ENCODE data around the gene DDX11. TPM values are rescaled to one million over a fixed set of nuclear protein-coding genes. Genes with fewer than 3 reads are reported as not detected.
"Not testable (repeated sequence)": the region's sequence is repeated elsewhere in the genome, so short reads cannot be mapped to it uniquely, and the experiment has no call there.

The DDX11 gene
- total RNA-seq, 6 experiments from 2014 or later, result 14.1 to 23.1 (median 20.5) TPM

DNA sequence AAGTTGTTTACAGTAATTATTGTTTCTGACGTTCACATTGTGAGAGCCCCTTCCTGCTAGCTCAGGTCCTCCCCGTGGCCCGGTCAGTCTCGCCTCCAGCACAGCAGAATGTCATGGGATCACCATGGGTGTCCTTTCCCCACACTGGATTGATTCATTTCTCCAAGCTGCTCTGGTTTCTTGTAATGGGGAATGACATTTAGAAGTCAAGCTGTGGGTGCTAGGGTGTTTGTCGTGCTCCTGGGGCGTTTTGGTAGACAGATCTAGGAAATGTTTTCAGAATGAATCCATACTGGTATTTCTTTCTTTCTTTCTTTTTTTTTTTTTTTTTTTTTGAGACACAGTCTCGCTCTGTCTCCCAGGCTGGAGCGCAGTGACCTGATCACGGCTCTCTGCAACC, 25.1 kb downstream of the DDX11 start:
- H3K9me3 Mint-ChIP-seq; H3K27me3 Mint-ChIP-seq (ENCODE audit: insufficient read depth); H3K36me3 Mint-ChIP-seq (ENCODE audit: low read depth); H3K4me3 Mint-ChIP-seq; H3K4me1 Mint-ChIP-seq (ENCODE audit: low read depth); DNase-seq; H3K27ac Mint-ChIP-seq: not testable (repeated sequence)

GRCh38 chr12:31099434-31099833, 25.8 kb downstream of the DDX11 start:
- not testable (repeated sequence) for H3K9me3 Mint-ChIP-seq; H3K27ac Mint-ChIP-seq; H3K4me3 Mint-ChIP-seq; H3K27me3 Mint-ChIP-seq (ENCODE audit: insufficient read depth); DNase-seq; H3K36me3 Mint-ChIP-seq (ENCODE audit: low read depth); H3K4me1 Mint-ChIP-seq (ENCODE audit: low read depth)

DNA sequence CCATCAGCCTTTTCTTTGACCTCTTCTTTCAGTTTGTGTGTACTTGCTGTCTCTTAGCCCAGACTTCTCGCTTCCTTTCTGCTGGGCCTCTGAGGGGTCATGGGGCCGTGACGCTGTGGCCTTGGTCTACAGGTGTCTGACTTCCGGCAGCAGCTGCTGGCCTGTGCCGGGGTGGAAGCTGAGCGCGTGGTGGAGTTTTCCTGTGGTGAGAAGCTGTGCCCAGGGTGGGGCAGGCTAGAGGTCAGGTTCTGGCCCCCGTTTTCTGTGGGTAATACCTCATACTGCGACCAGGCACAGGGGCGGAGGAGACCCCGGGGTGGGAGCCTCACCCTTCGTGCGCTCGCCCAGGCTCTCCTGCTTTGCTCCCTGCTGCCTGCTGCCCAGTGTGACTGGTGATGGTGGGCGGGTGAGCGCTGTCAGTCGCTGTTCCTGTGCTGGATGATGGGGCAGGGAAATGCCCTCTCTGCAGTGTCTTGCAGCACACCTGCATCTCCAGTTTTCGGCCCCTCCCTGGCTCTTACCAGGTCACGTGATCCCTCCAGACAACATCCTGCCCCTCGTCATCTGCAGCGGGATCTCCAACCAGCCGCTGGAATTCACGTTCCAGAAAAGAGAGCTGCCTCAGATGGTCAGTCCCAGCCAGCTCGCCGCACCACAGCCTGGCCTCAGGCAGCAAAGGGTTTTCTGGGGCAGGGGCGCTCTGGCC, 27.0 kb downstream of the DDX11 start:
- not testable (repeated sequence) for H3K4me3 Mint-ChIP-seq; DNase-seq; H3K4me1 Mint-ChIP-seq (ENCODE audit: low read depth); H3K27ac Mint-ChIP-seq; H3K36me3 Mint-ChIP-seq (ENCODE audit: low read depth); H3K27me3 Mint-ChIP-seq (ENCODE audit: insufficient read depth); H3K9me3 Mint-ChIP-seq

DNA sequence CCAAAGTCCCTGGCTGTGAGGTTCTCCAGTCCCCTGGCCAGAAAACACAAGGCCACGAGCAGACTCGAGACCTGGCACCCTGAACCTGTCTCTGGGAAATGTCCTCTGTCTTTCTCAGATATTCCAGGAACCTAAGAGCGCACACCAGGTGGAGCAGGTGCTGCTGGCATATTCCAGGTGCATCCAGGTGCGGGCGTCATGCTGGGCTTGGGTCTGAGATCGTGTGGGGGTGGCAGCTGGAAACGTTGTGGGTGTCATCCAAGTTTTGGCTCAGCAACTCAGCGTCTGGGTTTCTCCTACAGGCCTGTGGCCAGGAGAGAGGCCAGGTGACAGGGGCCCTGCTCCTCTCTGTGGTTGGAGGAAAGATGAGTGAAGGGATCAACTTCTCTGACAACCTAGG, 28.5 kb downstream of the DDX11 start:
- H3K27ac Mint-ChIP-seq, DNase-seq, H3K9me3 Mint-ChIP-seq: not testable (repeated sequence)

GRCh38 chr12:31102596-31102995, 28.9 kb downstream of the DDX11 start:
- H3K4me3 Mint-ChIP-seq; DNase-seq; H3K9me3 Mint-ChIP-seq; H3K4me1 Mint-ChIP-seq (ENCODE audit: low read depth); H3K27me3 Mint-ChIP-seq (ENCODE audit: insufficient read depth); H3K36me3 Mint-ChIP-seq (ENCODE audit: low read depth); H3K27ac Mint-ChIP-seq: not testable (repeated sequence)

More for the DNA sequence above, 28.5 kb downstream of the DDX11 start:
- H3K27me3 Mint-ChIP-seq (ENCODE audit: insufficient read depth); H3K4me3 Mint-ChIP-seq; H3K36me3 Mint-ChIP-seq (ENCODE audit: low read depth); H3K4me1 Mint-ChIP-seq (ENCODE audit: low read depth): not testable (repeated sequence)

GRCh38 chr12:31103561-31103975, 29.9 kb downstream of the DDX11 start:
- DNase-seq; H3K27me3 Mint-ChIP-seq (ENCODE audit: insufficient read depth); H3K9me3 Mint-ChIP-seq; H3K27ac Mint-ChIP-seq; H3K4me1 Mint-ChIP-seq (ENCODE audit: low read depth); H3K36me3 Mint-ChIP-seq (ENCODE audit: low read depth); H3K4me3 Mint-ChIP-seq: not testable (repeated sequence)

GRCh38 chr12:31104220-31104619, 30.6 kb downstream of the DDX11 start:
- not testable (repeated sequence) for H3K27ac Mint-ChIP-seq; DNase-seq; H3K4me3 Mint-ChIP-seq; H3K4me1 Mint-ChIP-seq (ENCODE audit: low read depth); H3K27me3 Mint-ChIP-seq (ENCODE audit: insufficient read depth); H3K9me3 Mint-ChIP-seq; H3K36me3 Mint-ChIP-seq (ENCODE audit: low read depth)

DNA sequence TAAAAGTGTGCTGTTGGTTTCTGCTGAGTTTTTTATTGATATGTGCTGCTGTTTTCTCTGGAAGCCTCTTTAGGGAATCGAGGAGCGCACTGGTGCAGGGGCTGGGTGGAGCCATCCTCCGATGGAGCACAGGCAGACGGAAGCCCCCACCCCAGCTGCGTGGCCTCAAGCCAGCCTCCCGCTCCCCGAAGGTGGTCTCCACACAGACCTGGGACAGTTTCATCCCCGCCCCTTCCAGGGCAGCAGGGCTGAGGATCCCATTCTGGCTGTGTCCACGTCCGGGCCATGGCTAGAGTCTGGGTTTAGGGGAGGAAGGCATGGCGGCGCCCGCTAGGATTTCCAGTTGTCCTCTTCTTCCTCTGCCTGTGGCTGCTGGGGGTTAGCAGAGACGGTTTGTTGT, 31.1 kb downstream of the DDX11 start:
- H3K27me3 Mint-ChIP-seq (ENCODE audit: insufficient read depth); DNase-seq; H3K36me3 Mint-ChIP-seq (ENCODE audit: low read depth); H3K4me1 Mint-ChIP-seq (ENCODE audit: low read depth); H3K9me3 Mint-ChIP-seq; H3K4me3 Mint-ChIP-seq; H3K27ac Mint-ChIP-seq: not testable (repeated sequence)

DNA sequence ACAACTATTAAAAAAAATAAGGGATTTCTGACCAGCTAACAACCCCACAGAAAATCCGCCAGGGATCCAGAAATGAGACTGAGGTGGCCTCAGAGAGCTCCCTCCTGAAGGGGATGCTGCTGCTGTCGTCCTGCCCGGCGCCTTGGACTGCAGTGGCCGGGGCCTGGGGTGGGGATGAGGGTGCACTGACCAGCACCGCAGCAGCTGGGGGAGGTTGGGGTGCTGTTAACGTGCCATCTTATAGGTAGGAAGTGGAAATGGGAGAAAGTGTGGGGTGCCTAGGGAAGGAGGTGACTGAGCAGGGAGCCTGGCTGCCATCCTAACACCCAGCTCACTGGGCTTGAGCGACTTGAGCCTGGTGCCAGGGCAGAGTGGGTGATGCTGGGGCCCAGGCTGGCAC, 32.0 kb downstream of the DDX11 start:
- no peak for DNase-seq
- Mint-ChIP-seq H3K36me3 (ENCODE audit: low read depth) (no peaks in the 10 kb centered on the region), H3K27ac (no peak overlapping the region), H3K9me3 (no peaks in the 10 kb centered on the region), H3K4me1 (ENCODE audit: low read depth) (no peaks in the 10 kb centered on the region), H3K27me3 (ENCODE audit: insufficient read depth) (peaks cover 8% of the 10 kb centered on the region), H3K4me3 (no peak overlapping the region)
- no peak for TF ChIP-seq CTCF (IDR thresholded peaks at IDR 0.05)

All from HFFc6 (cell line).